UCSD-AML1 (cell line): ENCODE data around the gene CFAP53.
"Not testable (repeated sequence)": the region's sequence is repeated elsewhere in the genome, so short reads cannot be mapped to it uniquely, and the experiment has no call there.

Experiments used
- DNase-seq: peaks from one replicate; lab custom pipeline; 2025; ENCODE audit not compliant: unreplicated experiment; lab: John Stamatoyannopoulos, UW

The CFAP53 gene

DNA sequence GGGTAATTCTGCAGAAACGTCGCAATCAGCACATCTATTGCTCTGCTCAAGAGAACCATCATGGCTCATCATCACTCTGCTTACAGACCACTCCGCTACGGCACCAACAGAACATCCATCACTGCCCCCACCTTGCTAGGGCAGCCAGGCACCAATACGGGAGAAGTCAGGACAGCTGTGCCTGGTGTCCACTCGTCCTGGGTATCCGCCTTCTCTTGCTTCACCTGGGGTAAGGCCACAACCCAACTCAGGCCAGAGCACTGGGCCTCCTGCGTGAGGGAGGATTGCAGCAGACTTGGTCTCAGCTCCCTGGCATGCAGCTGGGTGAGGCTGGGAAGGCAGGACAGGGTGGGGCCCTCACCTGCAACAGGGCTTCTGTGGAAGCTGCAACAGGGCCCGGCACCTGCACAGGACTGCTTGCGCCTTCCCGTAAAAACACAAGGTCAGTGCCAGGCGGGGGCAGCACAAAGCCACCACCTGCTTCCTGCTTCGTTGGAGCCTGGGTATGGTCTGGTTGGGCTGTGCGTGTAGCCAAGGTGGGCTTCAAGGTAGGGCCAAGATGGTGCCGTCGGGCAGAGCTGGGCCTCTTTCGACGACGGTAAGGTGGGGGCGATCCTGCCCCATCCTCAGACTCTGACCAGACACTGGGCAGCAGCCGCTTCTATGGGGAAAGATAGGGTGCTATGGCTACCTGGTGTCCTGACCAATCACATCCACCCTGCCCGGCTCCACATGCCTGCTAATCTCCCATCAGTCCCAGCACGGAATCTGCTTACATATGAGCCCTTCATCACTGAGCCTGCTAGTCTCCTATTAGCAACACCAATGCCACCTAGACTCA is 7.1 kb upstream of the CFAP53 start:
- no peak for DNase-seq

- DNase-seq, result no peak
Observed at GRCh38 chr18:50272568-50272967, 6.3 kb upstream of the CFAP53 start.

DNA sequence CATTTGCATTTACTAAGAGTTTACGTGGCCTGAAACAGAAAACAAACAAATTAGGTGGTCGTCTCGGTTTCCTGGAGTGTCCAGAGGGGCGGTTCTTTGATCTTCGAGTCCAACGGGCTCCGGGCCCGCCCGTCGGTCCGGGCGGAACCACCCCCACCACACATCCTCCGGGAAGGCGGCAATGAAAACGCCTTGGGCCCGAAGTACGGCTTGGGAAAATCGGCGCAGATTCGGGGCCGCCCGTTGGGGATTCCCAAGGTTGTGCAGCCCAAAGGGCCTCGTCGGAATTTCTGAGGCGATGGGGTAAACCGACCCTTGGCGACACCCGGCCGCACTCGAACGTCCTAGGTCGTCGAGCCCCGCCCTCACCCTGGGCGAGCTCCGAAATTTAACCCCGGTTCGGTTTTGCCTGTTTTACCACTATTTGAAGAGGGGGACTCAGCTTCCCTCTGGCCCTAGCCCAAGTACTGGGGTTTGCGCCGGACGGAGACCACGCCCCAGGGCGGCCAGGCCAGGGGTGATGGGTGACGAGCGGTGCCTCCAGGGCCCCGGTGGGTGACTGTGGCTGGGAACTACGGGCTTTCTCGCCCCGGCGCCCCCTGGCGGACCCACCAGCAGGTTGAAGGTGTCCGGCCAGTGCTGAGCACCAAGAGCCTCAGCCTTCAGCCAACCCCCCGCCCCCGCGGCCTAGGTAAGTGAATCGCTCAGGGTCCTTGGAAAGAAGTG is 1.9 kb upstream of the CFAP53 start:
- DNase-seq, result no peak

DNA sequence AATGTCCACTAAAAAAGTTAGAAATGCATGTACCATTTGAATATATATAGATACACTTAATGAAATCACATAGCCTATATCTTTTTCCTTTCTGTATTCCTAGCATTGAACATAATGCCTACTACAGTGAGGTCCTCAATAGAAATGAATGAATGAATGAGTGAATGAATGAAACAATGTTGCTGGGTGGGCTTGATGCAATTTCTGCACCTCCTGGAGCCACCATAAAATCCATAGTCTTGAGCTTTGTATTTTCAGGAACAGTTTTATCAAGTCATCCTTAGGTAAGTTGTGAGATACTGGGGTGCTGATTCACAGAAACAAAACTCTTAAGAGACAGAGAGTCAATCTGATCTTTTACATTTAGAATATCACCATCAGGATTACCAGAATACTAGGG is 3.3 kb downstream of the CFAP53 start:
- DNase-seq, result no peak

GRCh38 chr18:50250935-50251334 is 15.4 kb downstream of the CFAP53 start:
- DNase-seq, result no peak

GRCh38 chr18:50249576-50249975 is 16.7 kb downstream of the CFAP53 start:
- no peak for DNase-seq

DNA sequence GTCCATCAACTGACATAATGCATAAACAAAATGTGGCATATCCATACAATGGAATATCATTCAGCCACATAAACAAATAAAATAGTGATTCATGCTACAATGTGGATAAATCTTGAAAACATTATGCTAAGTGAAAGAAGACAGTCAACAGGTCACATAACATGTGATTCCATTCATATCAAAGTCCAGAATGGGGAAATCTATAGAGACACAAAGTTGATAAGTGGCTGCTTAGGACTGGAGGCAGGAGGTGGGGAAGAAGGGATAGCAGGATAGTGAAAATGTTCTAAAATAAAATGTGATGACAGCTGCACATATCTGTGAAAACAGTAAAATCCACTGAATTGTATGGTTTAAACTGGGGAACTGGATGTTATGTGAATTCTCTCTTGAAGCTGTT is 18.7 kb downstream of the CFAP53 start:
- no peak for DNase-seq

DNA sequence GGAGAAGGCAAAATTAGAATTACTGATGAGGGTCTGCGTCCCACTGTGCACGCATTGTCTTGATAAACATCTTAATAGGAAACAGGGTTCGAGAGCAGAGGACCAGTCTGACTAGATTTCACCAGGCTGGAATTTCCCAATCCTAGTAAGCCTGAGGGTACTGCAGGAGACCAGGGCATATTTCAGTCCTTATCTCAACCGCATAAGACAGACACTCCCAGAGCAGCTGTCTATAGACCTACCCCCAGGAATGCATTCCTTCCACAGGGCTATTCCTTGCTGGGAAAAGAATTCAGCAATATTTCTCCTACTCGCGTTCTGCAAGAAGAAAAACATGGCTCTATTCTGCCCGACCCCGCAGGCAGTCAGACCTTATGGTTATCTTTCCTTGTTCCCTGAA is 24.5 kb downstream of the CFAP53 start:
- not testable (repeated sequence) for DNase-seq

DNA sequence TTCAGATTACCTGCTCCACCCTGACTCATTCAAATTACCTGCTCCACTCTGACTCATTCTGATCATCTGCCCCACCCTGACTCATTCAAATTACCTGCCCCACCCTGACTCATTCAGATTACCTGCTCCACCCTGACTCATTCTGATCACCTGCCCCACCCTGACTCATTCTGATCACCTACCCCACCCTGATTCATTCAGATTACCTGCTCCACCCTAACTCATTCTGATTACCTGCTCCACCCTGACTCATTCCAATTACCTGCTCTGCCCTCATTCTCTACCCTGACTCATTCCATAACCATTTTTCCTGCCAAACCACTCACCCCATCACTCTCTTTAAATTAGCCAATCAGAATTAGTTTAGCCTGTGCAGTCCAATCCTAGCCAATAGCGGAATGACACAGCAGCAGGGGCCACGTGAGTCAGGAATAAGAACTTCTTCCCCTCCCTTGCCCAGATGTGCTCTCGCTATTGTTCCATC is 26.2 kb downstream of the CFAP53 start:
- no peak for DNase-seq

DNA sequence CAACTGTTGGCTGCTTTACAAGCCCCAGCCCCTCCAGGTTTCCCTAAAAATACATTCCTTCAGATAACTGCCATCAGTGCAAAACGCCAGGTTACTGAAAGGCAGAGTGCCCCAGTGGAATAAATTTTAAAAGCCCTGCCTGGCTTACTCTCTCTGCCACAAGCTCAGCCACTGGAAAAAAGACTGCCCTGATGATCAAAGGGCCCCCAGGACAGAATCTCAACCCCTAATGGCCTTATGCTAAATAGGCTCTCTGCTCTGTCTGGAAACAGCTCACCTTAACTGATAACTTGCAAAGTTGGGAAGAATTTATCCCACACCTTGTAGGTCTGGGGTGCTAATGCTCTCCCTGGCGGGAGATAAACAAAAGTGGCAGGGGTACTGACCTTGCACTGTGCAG is 33.9 kb downstream of the CFAP53 start:
- no peak for DNase-seq

- no peak for DNase-seq
Observed at GRCh38 chr18:50231621-50232020, 34.7 kb downstream of the CFAP53 start.

- not testable (repeated sequence) for DNase-seq
Observed at GRCh38 chr18:50220249-50220648, 46.0 kb downstream of the CFAP53 start.

GRCh38 chr18:50218432-50219197 is 47.7 kb downstream of the CFAP53 start:
- peak; percentile 17 for DNase-seq

DNA sequence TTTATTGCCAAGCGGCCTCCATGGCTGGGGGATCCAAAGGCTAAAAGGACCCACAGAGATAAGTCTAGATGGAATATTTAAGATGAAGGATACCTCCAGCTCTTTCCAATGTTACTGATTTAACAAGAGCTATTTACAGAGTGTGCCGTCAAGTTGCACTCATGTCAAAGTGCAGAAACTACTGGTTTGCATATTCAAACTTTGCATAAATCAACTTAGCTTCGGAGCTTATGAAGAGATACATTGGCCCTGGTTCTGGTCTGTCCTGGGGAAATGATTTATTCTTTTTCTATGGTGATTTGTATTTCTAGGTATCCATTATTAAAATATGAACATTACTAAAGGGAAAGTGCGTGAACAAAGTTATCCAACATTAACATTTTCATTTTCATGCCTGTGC is 57.0 kb downstream of the CFAP53 start:
- no peak for DNase-seq

DNA sequence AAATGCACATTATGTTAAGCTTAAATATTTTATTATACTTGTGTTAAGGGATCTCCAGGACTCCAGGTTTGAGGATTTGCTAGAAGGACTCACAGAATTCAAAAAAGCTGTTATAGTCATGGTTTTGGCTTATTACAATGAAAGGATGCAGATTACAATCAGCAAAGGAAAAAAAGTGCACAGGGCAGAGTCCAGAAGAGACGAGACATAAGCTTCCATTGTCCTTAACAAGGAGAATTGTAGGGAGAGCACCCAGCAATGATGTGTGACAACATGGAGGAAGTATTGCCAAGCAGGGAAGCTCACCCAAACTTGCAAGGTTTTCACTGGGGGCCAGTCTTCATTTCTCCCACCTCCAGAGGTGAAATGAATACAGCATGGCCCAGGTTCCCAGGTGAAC is 58.6 kb downstream of the CFAP53 start:
- DNase-seq, result no peak

GRCh38 chr18:50203801-50204604 is 62.3 kb downstream of the CFAP53 start:
- peak; percentile 23 for DNase-seq

- DNase-seq, result no peak
Observed at GRCh38 chr18:50201476-50202018, 64.7 kb downstream of the CFAP53 start.

DNA sequence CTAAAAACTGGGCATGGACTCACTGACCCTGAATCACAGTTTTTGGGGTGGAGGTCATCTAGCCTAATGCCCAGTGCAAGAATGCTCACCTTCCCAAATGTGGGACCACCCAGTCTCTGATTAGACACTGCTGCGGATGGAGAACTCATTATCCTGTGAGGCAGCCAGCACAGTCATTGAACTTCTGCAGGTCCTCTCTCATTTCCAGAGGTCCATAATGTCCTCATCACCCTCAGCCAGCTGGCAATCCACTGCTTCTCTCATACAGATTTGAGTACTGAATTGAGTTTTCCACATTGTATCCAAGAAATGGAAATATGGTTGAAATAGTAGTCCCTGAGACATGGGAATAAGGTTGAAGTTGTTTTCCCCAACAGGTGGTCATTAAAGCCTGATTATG is 66.4 kb downstream of the CFAP53 start:
- no peak for DNase-seq

- DNase-seq, result no peak
Observed at GRCh38 chr18:50199346-50199855, 66.9 kb downstream of the CFAP53 start.

DNA sequence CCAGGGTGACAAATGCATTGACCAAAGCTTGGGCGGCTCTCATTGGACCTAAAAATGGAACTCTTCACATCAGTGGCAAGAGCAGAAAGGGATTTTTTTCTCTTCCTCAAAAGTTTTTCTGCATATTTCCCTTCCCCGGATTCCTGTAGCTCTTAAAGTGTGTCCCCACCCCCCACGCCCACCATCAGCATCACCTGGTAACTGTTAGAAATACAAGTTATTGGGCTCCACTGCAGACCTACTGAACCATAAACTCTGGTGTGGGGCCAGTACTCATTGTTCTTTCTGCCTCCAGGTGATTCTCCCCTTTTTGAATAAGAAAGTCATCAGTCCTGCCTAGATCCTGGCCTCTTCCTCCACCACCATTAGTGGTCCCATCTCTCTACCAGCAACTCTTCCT is 70.0 kb downstream of the CFAP53 start:
- no peak for DNase-seq
